ENCODE measurements around the gene TPTE2. TPM values are rescaled to one million over a fixed set of nuclear protein-coding genes. Genes with fewer than 3 reads are reported as not detected.
"Not testable (repeated sequence)": the region's sequence is repeated elsewhere in the genome, so short reads cannot be mapped to it uniquely, and the experiment has no call there.

The TPTE2 gene
- total RNA-seq (under 1 TPM in 1 of 7 donors, not detected in 6; 0.11 TPM), polyA plus RNA-seq (under 1 TPM in 1 of 2 donors, not detected in 1; 0.18 TPM)
- long read RNA-seq, donor 1 = 0 reads
- long read RNA-seq, donor 2 = 0 reads
- long read RNA-seq, donor 3 = 0 reads

DNA sequence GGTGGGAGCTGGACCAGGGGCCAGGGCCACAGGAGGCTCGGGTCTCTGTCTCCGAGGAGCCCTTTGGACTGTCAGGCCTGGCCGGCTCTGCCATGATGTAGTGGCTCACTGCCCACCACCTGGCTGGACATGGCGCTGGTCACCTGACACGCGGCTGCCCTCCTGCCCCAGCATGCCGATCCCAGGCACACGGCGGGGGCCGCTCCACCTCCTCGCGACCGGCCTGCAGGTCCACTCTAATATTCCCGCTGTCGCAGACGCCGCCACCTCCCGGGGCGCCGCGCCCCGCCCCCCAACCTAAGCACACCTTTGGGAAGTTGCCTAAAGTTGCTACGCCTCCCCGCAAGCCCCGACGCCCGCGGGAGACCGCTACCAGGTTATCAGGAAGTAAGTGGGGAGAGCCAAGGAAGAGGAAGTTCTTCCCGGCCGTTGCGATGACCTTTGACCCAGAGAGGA, at the start of gene TPTE2:
Gene TPTE2 (minus strand): TSS at position 406 of the 456 bp plus-strand sequence. CDS start 58,298 bp downstream, outside the sequence.
- 88 to 95% (median 95%) methylated on average over 31 to 32 of the region's 32 CpGs for WGBS, 3 donors
- H3K36me3 ChIP-seq; H3K27me3 ChIP-seq; H3K4me3 ChIP-seq; intact Hi-C loops (cut with DNase I); H3K4me1 ChIP-seq (ENCODE audit: insufficient read depth); H3K27ac ChIP-seq; DNase-seq; H3K9me3 ChIP-seq: not testable (repeated sequence)

DNA sequence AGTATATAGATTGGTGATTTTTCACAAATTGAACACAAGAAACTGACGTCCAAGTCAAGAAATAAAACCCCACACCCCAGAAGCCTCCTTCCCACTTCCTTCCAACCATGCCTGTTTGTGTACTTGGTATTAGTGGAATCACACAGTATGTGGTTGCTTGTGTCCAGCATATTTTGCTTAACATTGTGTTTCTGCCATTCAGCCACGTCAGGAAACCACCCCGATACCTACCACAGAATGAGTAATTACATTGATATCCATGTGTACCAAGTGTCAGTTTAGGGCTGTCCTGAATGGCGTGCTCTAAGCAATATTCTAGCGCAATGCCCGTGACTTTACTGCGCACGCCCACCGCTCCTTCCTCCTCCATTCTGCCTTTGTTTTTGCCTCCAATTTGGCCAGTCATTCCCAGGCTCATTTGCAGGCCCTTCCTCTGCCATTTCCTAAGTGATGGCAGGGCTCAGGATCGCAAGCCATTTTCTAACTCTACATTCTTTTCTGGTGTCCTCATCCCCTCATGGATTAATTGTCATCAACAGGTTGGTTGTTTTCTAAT, 46.3 kb upstream of the TPTE2 start:
- DNase-seq = no peak
- Histone ChIP-seq H3K4me1 (ENCODE audit: insufficient read depth) (no peaks in the 10 kb centered on the region), H3K9me3 (no peaks in the 10 kb centered on the region), H3K27ac (no peak overlapping the region), H3K27me3 (no peaks in the 10 kb centered on the region), H3K36me3 (no peaks in the 10 kb centered on the region), H3K4me3 (no peak overlapping the region)
- intact Hi-C loops (cut with DNase I) = no loop called here
- no peak for TF ChIP-seq POLR2A (IDR thresholded peaks at IDR 0.05)
- TF ChIP-seq, protein P1, sequence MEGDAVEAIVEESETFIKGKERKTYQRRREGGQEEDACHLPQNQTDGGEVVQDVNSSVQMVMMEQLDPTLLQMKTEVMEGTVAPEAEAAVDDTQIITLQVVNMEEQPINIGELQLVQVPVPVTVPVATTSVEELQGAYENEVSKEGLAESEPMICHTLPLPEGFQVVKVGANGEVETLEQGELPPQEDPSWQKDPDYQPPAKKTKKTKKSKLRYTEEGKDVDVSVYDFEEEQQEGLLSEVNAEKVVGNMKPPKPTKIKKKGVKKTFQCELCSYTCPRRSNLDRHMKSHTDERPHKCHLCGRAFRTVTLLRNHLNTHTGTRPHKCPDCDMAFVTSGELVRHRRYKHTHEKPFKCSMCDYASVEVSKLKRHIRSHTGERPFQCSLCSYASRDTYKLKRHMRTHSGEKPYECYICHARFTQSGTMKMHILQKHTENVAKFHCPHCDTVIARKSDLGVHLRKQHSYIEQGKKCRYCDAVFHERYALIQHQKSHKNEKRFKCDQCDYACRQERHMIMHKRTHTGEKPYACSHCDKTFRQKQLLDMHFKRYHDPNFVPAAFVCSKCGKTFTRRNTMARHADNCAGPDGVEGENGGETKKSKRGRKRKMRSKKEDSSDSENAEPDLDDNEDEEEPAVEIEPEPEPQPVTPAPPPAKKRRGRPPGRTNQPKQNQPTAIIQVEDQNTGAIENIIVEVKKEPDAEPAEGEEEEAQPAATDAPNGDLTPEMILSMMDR (IDR thresholded peaks at IDR 0.05) = no peak
- no peak for TF ChIP-seq EP300 (IDR thresholded peaks at IDR 0.05)
- WGBS, 3 donors = 93% methylated on average over 10 of the region's 10 CpGs

DNA sequence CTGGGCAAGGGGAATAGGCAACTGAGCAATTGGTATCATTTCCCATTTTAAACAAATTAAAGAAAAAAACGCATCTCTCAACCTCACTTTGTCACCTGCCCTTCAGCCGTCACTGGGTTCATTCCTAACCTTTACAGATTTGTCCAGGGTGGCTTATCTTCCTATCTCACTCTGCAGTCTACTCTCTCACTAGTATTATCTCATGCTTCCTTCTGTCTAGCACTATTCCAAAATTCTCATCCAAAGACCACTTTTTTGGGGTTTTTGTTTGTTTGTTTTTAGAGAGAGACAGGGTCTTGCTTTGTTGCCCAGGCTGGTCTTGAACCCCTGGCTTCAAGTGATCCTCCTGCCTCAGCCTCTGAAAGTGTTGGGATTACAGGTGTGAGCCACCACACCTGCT, 45.4 kb upstream of the TPTE2 start:
- WGBS, 3 donors = 91 to 97% (median 94%) methylated on average over 2 of the region's 2 CpGs
- DNase-seq = no peak
- TF ChIP-seq, protein P1 (IDR thresholded peaks at IDR 0.05) = no peak
- Histone ChIP-seq H3K27me3 (no peaks in the 10 kb centered on the region), H3K4me3 (no peak overlapping the region), H3K36me3 (no peaks in the 10 kb centered on the region), H3K9me3 (no peaks in the 10 kb centered on the region), H3K4me1 (ENCODE audit: insufficient read depth) (no peaks in the 10 kb centered on the region), H3K27ac (no peak overlapping the region)
- intact Hi-C loops (cut with DNase I) = no loop called here

DNA sequence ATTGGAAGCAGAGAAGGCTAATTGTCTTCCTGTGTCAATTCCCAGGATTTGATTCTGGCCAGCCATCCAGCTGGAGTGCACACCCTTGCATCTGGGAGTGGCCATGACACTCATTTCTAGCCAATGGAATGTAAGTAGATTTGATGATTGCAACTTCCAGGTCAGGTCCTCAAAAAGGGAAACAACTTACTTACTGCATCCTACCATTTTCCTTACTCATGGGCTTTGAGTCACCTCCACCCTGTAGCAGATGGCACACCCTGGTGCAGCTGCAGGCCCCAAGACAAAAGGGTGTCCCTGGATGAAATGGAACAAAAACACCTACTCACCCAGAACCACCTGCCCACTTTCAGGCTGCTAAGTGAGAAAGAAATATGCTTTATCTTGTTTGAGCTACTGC, 44.8 kb upstream of the TPTE2 start:
- no peak for TF ChIP-seq POLR2A (IDR thresholded peaks at IDR 0.05)
- TF ChIP-seq, protein P1 (IDR thresholded peaks at IDR 0.05) = no peak
- TF ChIP-seq EP300 (IDR thresholded peaks at IDR 0.05) = no peak
- no peak for DNase-seq
- Histone ChIP-seq H3K4me3 (no peak overlapping the region), H3K36me3 (no peaks in the 10 kb centered on the region), H3K9me3 (no peaks in the 10 kb centered on the region), H3K27ac (no peak overlapping the region), H3K27me3 (no peaks in the 10 kb centered on the region), H3K4me1 (ENCODE audit: insufficient read depth) (no peaks in the 10 kb centered on the region)
- intact Hi-C loops (cut with DNase I) = no loop called here

DNA sequence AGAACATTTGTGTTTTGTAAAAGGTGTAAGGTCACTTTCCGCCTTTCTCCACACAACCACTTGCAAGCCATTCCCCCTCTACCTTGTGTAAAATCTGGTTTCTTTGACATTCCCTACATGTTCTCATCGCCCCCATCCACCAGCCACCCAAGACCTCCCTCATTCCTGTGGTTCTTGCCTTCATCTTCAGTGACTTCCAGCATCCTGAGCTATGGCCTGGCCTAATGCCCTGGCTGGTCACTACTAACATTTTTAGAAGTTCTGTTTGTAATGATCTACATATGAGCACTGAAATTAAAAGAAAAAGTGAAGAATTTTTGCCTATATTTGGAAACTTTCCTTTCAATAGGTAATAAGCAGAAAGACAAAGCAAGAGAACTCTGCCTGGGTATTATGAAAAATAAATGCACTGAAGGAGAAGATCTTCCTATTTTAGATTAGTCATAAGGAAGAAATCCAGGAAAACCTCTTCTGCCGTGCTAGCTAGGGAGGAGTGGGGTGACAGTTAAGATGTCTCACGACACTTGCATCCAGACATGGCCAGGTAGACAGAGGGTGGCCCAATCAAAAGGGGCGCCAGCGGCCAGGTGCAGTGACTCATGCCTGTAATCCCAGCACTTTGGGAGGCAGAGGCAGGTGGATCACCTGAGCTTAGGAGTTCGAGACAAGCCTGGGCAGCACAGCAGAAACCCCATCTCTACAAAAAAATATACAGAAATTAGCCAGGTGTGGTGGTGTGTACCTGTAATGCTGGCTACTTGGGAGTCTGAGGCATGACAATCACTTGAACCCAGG, 44.0 kb upstream of the TPTE2 start:
- Histone ChIP-seq H3K4me1 (ENCODE audit: insufficient read depth) (no peaks in the 10 kb centered on the region), H3K9me3 (no peaks in the 10 kb centered on the region), H3K36me3 (no peaks in the 10 kb centered on the region), H3K27me3 (no peaks in the 10 kb centered on the region), H3K27ac (no peak overlapping the region), H3K4me3 (no peak overlapping the region)
- TF ChIP-seq, protein P1 (IDR thresholded peaks at IDR 0.05) = no peak
- TF ChIP-seq POLR2A (IDR thresholded peaks at IDR 0.05) (no peak), EP300 (IDR thresholded peaks at IDR 0.05) (no peak)
- DNase-seq = no peak
- WGBS, 3 donors = 89 to 95% (median 93%) methylated on average over 7 of the region's 7 CpGs
- intact Hi-C loops (cut with DNase I) = no loop called here
